ENCODE measurements around the gene CALML6.

GRCh38 chr1:1947493-1947892 lies 32.4 kb downstream of the CALML6 start:
- TF ChIP-seq, protein P1, sequence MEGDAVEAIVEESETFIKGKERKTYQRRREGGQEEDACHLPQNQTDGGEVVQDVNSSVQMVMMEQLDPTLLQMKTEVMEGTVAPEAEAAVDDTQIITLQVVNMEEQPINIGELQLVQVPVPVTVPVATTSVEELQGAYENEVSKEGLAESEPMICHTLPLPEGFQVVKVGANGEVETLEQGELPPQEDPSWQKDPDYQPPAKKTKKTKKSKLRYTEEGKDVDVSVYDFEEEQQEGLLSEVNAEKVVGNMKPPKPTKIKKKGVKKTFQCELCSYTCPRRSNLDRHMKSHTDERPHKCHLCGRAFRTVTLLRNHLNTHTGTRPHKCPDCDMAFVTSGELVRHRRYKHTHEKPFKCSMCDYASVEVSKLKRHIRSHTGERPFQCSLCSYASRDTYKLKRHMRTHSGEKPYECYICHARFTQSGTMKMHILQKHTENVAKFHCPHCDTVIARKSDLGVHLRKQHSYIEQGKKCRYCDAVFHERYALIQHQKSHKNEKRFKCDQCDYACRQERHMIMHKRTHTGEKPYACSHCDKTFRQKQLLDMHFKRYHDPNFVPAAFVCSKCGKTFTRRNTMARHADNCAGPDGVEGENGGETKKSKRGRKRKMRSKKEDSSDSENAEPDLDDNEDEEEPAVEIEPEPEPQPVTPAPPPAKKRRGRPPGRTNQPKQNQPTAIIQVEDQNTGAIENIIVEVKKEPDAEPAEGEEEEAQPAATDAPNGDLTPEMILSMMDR (IDR thresholded peaks at IDR 0.05): no peak
- TF ChIP-seq POLR2A (IDR thresholded peaks at IDR 0.05): no peak

Measured in breast epithelium (tissue), 3 donors.